ENCODE data around the gene CORO2B. TPM values are rescaled to one million over a fixed set of nuclear protein-coding genes. Genes with fewer than 3 reads are reported as not detected.

Gene CORO2B
- total RNA-seq (2012; rRNA removed) (9.3 and 9.7 TPM in 2 replicates), polyA plus RNA-seq (2012; rRNA removed) (39.3 and 43.2 TPM in 2 replicates), Bru-seq, nascent RNA (percentile 56 among the genes with signal in this experiment), BruChase-seq, experiment 1, labeled RNA remaining after a 6-hour chase (percentile 52 among the genes with signal in this experiment), BruChase-seq, experiment 2, labeled RNA remaining after a 2-hour chase (percentile 58 among the genes with signal in this experiment)
- polyA plus RNA-seq (2012; cell fraction: cytosol; rRNA removed), result 29.1 and 32.4 TPM in 2 replicates
- polyA plus RNA-seq (2012; cell fraction: nucleus; rRNA removed; ENCODE audit: low replicate concordance), result 24.4 and 27.5 TPM in 2 replicates
- long read RNA-seq, partial matches to known transcripts, result 8 of 12 reads
- long read RNA-seq, other reads (novel, unspliced or antisense), result 2 of 12 reads

- Histone ChIP-seq H3K36me3 (ENCODE audit: control insufficient read depth, insufficient read depth, low read length) (no peaks in the 10 kb centered on the region), H3K4me2 (ENCODE audit: low read depth, low read length) (peak within 1 kb of the TSS; percentile 95), H3K9me1 (ENCODE audit: insufficient read depth, low read length) (peaks cover 8% of the 10 kb centered on the region), H3K79me1 (ENCODE audit: low read depth in 1 of 2, low read length in 2 of 2) (peaks cover 15 to 49% of the 10 kb centered on the region in 2 experiments; a peak in 3 of 4 replicates), H3K14ac (replicated peaks; ENCODE audit: low read depth, low read length) (peak within 1 kb of the TSS; percentile 79), H2AFZ (replicated peaks; ENCODE audit: low read length, poor library complexity) (peak within 1 kb of the TSS; percentile 86), H3K4me3 (ENCODE audit: insufficient read depth, low read depth, low read length) (peak within 1 kb of the TSS; percentile 58), H3K4ac (ENCODE audit: low read depth, low read length) (peak within 1 kb of the TSS; percentile 89), H3K27me3 (ENCODE audit: control insufficient read depth, insufficient read depth, low read length) (no peaks in the 10 kb centered on the region; the same call in 1 of the 2 replicates), H4K20me1 (ENCODE audit: insufficient read depth, low read length) (no peaks in the 10 kb centered on the region), H2BK5ac (ENCODE audit: low read depth, low read length, poor library complexity, severe bottlenecking) (peak within 1 kb of the TSS; percentile 1), H3K18ac (ENCODE audit: low read depth, low read length) (no peak within 1 kb of the TSS), H3K9me3 (ENCODE audit: control insufficient read depth, insufficient read depth, low read length) (no peaks in the 10 kb centered on the region), H3K56ac (ENCODE audit: extremely low read depth, insufficient read depth, low read length) (peak within 1 kb of the TSS; percentile 50), H4K8ac (ENCODE audit: low read depth in 2 of 2, low read length in 2 of 2) (peak within 1 kb of the TSS; percentile 53 to 71), H2AK9ac (replicated peaks; ENCODE audit: low read depth, low read length, poor library complexity) (peak within 1 kb of the TSS; percentile 94), H3K4me1 (ENCODE audit: control insufficient read depth, insufficient read depth, low read length) (peaks cover 7% of the 10 kb centered on the region), H4K5ac (ENCODE audit: low read depth, low read length) (peak within 1 kb of the TSS; percentile 39), H4K91ac (ENCODE audit: insufficient read depth, low read depth, low read length) (peak within 1 kb of the TSS; percentile 23), H2AK5ac (ENCODE audit: low read depth, low read length) (peak within 1 kb of the TSS; percentile 83), H2BK120ac (ENCODE audit: low read depth, low read length) (peak within 1 kb of the TSS; percentile 59), H3K27ac (ENCODE audit: insufficient read depth, low read length) (peak within 1 kb of the TSS; percentile 8; the same call in 1 of the 2 replicates), H2BK20ac (ENCODE audit: low read depth, low read length) (peak within 1 kb of the TSS; percentile 59), H2BK15ac (ENCODE audit: low read depth, low read length) (peak within 1 kb of the TSS; percentile 34; the same call in 1 of the 3 replicates), H3K9ac (ENCODE audit: low read depth, low read length) (peak within 1 kb of the TSS; percentile 62), H3K23ac (ENCODE audit: low read depth, low read length) (peak within 1 kb of the TSS; percentile 79)
- CTCF ChIA-PET, result no interaction called here
- WGBS, 2 experiments (ENCODE audit: extremely low coverage in 2 of 2, insufficient read length in 1 of 2), result 7% methylated on average over 11 of the region's 95 CpGs; no CpG with 5 or more reads in 1 of the 2 experiments
- intact Hi-C loops (cut with micrococcal nuclease) (loop anchor here (1.0 kb wide), 2 partner anchors 95 to 273 kb away; no protein-coding TSS in a partner anchor), dilution Hi-C loops (cut with HindIII; ENCODE audit: low sequenced_read_pairs, unreplicated experiment) (no loop called here), in situ Hi-C loops (cut with MboI; ENCODE audit: low sequenced_read_pairs) (no loop called here)
- BruUV-seq (replicated peaks), result no TSS peak
- ATAC-seq (ENCODE audit: low read depth) (peak; percentile 43), DNase-seq (no peak)
- POLR2A ChIA-PET (ENCODE audit: unreplicated experiment), result no interaction called here
- TF ChIP-seq RFX5 (IDR thresholded peaks at IDR 0.05; ENCODE audit: low read depth, low read length) (no peak), MAZ (IDR thresholded peaks at IDR 0.05; ENCODE audit: borderline replicate concordance, low read depth, low read length) (peak; percentile 31; the same call in 1 of the 2 replicates)
Measured at GRCh38 chr15:68578980-68579935, at the start of gene CORO2B. Gene CORO2B, plus strand, starts transcription at chr15:68578993. Its CDS starts 270 bp downstream, at chr15:68579263.
